ENCODE data around the gene ARMH4.

The ARMH4 gene

GRCh38 chr14:58152014-58152857 lies at the start of gene ARMH4:
Gene ARMH4 (minus strand): TSS chr14:58152213. CDS start chr14:58139358, 12,855 bp downstream.
- DNase-seq, result peak; percentile 62

- no peak for DNase-seq
These were observed 48.8 kb upstream of the ARMH4 start for GRCh38 chr14:58200846-58201245.

GRCh38 chr14:58200480-58200841 lies 48.4 kb upstream of the ARMH4 start:
- DNase-seq, result no peak

- DNase-seq, result peak; percentile 96
These were observed 47.9 kb upstream of the ARMH4 start, which contains the start of gene ACTR10 for GRCh38 chr14:58199726-58200479. Gene ACTR10 (plus strand): TSS chr14:58200149. CDS start chr14:58200218, 69 bp downstream.

GRCh38 chr14:58198086-58198485 lies 46.1 kb upstream of the ARMH4 start:
- no peak for DNase-seq

GRCh38 chr14:58196198-58196597 lies 44.2 kb upstream of the ARMH4 start:
- no peak for DNase-seq

- DNase-seq, result no peak
These were observed 41.5 kb upstream of the ARMH4 start for GRCh38 chr14:58193542-58193941.

GRCh38 chr14:58191763-58192601 lies 40.0 kb upstream of the ARMH4 start:
- DNase-seq, result no peak

GRCh38 chr14:58189176-58189575 lies 37.2 kb upstream of the ARMH4 start:
- no peak for DNase-seq

GRCh38 chr14:58177125-58177524 lies 25.1 kb upstream of the ARMH4 start:
- no peak for DNase-seq

- DNase-seq, result peak; percentile 24
These were observed 19.1 kb upstream of the ARMH4 start for GRCh38 chr14:58171090-58171489.

GRCh38 chr14:58167891-58168290 lies 15.9 kb upstream of the ARMH4 start:
- DNase-seq, result no peak

- no peak for DNase-seq
These were observed 15.0 kb upstream of the ARMH4 start for GRCh38 chr14:58167057-58167456.

GRCh38 chr14:58166005-58166983 lies 14.3 kb upstream of the ARMH4 start:
- DNase-seq, result peak; percentile 72

- DNase-seq, result no peak
These were observed 8.5 kb upstream of the ARMH4 start for GRCh38 chr14:58160561-58160960.

GRCh38 chr14:58151133-58152013 lies 640 bp downstream of the ARMH4 start:
- DNase-seq, result no peak

GRCh38 chr14:58150243-58150805 lies 1.7 kb downstream of the ARMH4 start:
- no peak for DNase-seq

GRCh38 chr14:58149196-58149595 lies 2.8 kb downstream of the ARMH4 start:
- no peak for DNase-seq

GRCh38 chr14:58146399-58146798 lies 5.6 kb downstream of the ARMH4 start:
- no peak for DNase-seq

- DNase-seq, result no peak
These were observed 6.1 kb downstream of the ARMH4 start for GRCh38 chr14:58145936-58146335.
